HG03135 (cell line): ENCODE data around the gene CBX1.
"Not testable (repeated sequence)": the region's sequence is repeated elsewhere in the genome, so short reads cannot be mapped to it uniquely, and the experiment has no call there.

Experiments
- ATAC-seq: cut with Tn5 transposase; IDR thresholded peaks from one replicate; pipeline ENCODE4 v1.9.1; 2021; ENCODE audit warnings: mild to moderate bottlenecking, moderate library complexity; ENCODE audit not compliant: unreplicated experiment

Gene CBX1

DNA sequence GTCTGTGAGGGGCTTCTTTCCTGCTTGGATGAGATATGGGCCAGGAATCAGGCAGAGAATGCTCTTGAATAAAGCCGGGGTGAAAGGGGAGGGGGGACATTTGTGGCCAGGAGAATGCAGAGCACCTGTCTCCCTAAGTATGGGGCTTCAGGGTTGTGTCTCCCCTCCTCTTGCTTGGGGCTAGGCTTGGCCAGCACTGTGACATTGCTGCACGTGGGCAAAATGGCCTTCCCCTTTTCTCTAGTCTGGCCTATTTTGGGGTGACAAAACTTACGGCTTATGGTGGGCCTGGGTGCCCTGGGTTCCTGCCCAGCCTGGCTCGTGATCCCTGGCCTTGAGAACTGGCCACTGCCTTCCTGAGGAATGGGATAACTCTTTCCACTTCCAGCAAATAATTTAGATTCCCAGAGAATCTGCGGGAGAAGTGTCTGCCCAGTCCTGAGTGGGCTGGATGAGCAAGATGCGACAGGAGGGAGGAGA is 47.5 kb downstream of the CBX1 start:
- no peak for ATAC-seq

DNA sequence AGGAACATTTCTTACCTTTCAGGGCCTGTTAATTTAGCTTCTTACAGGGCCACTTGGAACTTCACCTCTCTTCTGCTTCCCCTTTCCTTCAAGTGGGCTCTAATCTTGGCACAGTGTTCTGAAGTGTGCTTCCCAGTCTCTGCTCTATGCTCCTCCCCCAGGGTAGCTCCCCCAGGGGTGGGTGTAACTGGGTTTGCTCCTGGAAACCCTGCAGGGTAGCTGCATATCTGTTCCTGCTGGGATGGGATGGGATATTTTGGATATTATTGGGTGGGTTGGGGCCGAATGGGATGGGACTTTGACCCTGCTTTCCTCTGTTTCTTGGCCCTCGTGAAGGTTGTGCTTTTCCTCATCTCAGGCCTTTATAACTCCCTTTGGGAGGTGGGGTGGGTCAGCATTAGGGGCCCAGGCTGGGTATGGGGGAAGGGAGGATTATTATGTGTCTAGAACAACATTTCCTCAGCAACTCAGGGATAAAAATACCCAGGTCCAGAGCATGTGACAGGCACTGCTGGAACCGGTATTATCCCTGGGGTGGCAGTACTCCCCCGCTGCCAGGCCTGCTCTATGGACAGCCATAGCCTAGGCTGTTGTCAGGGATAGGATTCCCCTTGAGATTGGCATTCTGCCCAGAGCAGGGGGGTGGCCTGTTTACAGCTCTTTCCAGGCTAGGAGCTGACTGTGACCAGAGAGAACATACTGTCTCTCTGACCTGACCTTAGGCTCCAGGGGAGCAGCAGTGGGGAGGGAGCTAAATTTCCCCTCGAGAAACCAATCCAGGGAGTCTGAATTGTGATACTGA is 48.1 kb downstream of the CBX1 start:
- no peak for ATAC-seq

DNA sequence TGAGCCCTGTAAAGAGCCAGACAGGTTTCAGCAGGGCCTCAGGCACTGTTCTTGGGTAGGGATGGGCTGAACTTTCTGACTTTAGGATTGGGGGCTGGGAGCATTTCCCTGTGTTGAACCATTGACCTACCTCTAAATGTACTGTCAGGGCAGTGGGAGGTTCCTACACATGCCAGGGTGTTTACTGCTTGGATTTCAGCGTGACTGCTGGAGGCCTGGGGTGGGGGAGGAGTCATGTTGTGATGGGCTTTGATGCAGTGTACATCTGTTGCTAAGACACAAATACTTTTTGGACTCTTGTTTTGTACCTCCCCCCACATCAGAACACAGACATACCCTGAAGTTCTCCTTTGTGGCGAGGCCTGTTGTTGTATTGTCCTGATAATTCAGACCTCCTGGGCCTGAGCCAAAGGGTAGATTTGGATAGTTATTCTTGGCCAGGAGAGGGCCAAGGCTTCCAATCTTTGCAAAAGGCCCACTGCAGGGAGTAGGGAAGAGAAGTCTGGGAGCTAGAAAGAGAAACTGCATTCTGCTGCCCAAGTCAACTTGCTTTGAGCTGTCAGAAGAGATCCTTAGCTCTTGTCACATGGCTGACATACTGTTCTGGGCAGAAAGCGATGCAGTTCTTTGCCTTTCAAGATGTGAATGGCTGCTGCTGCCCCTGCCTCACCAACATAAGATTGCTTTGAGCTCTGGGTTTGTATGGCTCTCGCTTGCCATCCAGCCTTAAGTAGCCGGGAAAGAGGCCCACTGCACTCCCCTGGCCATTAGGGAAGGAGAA is 49.4 kb downstream of the CBX1 start:
- ATAC-seq: no peak

DNA sequence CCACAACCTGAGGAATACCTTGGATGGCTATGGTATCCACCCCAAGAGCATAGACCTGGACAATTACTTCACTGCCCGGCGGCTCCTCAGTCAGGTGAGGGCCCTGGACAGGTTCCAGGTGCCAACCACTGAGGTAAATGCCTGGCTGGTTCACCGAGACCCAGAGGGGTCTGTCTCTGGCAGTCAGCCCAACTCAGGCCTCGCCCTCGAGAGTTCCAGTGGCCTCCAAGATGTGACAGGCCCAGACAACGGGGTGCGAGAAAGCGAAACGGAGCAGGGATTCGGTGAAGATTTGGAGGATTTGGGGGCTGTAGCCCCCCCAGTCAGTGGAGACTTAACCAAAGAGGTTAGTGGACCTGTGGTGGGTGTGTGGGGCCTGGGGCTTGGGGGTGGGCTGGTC is 50.0 kb downstream of the CBX1 start:
- no peak for ATAC-seq

DNA sequence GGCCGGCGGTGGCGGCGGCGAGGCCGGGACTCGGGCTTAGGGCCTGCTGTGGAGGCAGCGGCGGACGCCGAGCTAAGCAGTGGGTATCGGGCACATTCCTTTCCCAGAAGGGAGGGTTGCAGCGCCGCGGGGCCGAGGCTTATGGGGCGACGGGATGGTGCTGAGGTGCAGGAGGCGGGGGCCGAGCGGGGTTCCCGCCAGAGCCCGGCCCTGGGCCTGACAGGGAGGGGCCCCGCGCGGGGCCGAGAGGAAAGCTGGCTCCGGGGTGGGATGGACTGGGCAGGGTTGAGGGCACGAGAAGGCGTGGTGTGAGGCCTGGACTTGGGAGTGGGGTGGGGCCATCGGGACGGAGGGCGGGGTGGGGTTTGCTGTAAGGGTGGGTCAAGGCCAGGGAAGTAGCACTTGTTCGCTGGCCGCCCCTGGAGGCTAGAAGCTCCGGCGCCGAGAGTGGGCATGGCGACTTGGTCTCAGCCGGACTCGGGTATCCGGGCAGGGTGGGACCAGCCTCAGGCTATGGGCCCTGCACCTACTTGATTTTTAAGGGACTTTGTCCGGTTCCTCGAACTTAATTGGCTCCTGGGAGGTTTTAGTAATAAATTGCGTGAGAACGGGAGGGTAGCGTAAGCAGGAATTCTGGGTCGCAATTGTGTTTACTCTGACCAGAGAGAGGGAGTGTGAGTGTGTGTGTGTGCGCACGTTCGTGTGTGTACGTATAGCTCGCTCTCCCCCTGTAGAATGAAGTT is 52.7 kb downstream of the CBX1 start:
- ATAC-seq: peak; percentile 35

DNA sequence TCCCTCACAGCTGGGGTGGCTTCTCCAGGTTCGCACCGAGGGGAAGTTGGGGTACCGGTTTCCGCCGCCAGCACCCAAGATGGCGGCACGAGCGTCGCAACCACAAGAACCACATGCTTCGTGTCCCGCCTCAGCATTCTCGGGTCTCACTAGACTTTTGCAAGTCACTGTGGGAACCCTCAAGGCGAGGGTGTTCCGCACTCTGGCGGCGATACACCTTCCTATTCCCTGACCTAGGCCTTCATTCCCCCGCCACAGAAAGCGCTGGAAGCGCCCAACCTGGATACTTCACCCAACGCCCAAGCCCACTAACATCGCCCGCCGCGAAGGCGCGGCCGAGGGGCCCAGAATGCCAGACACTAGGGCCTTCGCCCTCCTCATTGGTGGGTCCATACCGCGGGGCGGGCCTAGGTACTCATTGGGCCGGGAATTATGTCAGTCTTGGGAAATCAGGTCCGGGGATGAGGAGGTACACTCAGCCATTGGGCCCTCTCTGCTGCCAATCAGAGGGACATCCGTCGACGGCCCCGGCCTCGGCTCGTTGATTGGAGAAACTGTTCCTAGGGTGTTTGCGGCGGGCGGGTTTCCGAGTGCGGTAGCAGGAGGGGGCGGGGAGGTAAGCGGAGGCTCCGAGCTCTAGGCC is 53.4 kb downstream of the CBX1 start, which contains the start of gene NFE2L1:
Gene NFE2L1 (plus strand): TSS at position 619 of the 643 bp plus-strand sequence. CDS start 2,760 bp downstream, outside the sequence.
- ATAC-seq: peak; percentile 87

DNA sequence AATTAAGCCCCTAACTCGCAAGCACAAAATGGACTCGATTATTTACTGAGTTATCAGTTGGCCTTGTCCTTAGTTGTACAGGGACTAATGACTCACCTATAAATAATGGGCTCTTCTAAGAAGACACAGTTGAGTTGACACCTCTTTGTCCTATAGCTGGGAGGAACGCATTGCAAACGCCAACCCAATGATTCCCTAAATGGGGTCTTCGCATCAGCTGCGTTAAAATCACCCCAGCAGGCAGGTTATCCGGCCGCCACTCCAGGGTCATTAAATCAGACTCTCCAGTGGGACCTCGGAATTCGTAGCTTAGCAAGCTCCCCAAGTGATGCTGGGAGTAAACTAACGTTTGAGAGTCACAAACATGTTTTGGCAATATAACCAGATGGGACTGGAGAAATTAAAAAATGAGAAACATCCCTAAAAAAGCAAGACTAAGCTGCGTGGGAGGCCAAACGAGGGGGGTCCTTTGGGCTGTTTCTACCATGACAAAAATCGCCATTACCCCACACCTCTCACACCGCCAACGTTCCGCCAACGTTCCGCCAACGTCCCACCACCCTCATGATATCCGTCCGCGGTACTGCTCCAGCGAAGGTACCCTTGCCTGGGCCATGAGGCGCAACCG is 54.1 kb downstream of the CBX1 start:
- ATAC-seq: no peak

DNA sequence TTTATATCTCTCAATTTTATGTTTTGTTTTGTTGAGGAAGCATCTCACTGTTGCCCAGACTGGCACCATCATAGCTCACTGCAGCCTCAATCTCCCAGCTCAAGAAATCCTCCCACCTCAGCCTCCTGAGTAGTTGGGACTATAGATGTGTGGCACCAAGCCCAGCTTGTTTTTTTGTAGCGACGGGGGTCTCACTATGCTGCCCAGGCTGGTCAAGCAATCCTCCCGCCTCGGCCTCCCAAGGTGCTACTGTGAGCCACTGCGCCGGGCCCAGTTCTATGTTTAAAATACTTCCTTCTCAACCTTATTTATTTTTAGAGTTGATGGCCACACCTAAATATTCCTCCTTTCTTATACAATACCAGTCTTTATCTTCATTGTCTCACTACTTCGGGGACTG is 55.0 kb downstream of the CBX1 start:
- ATAC-seq: no peak

DNA sequence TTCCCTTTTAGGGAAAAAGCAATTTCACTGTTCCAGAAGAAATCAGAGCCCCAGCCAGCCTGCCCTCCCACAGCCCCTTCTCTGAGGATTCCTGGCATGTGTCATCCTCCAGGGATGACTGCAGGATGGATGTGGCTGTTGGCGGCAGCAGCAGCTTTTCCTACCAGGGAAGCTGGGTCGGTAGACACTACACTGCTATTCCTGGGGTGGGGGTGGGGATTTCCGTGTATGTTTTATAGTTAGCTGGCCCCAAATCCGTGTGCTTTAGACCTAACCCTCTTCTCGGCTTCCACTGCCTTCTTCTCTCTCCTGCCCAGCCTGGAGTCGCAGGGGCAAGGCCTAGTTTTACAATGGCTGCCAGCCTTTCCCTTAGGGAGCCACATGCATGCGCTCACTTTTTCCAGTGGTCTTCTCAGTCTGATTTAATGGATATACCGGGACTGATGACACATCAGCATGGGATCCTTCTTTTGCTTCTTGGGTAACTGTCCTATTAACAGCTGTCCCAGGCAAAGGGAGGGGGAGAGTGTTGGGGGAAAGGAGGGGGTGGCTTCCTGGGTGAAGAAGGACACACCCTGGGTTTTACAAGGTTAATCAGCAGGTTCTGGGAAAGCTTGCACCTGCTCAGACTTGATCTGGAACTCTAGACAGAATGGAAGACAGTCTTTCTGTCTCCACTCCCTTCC is 55.8 kb downstream of the CBX1 start:
- ATAC-seq: no peak

DNA sequence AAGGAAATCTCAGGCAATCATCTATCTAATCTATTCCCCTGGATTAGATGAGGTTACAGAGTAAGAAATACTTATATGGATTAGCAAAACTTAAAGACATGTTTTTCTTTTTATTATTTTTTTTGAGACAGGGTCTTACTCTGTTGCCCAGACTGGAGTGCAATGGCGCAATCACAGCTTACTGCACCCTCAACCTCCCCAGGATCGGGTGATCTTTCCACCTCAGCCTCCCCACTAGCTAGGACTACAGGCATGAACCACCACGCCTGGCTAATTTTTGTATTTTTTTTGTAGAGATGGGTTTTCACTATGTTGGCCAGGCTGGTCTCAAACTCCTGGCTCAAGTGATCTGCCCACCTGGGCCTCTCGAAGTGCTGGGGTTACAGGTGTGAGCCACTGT is 56.4 kb downstream of the CBX1 start:
- no peak for ATAC-seq

DNA sequence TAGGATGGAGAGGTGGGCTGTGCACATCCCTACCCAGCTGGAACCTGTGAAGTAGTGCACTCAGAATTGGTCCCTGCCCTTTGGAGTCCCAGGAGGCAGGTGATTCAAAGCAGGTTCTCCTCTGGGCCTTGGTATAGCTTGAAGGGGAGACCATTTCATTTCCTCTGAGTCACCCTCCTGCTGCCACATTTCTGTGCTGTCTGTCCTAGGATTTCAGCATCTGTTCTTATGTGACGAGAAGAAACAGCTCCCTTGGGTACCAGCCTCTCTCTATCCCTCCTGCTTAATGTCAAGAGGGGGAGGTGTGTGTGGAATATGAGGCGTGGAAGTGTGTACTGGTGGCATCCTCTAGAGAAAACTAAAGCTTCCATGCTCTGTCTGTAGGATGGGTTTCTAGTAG is 58.1 kb downstream of the CBX1 start:
- no peak for ATAC-seq

DNA sequence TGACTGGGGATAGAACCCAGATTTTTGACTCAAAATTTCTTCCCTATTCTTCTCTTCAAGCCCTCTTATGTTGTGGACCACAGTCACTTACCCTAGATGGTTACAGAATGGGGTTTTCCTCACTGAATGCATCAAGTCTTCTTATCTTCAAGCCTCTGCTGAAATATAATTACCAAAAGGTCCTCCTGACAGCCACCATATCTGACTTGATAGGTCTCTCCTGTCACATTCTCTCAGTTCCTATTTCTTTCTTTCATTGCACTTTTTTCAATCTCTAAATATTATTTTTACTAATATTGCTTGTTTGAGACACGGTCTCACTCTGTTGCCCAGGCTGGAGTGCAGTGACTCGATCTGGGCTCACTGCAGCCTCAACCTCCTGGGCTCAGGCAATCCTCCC is 62.6 kb downstream of the CBX1 start:
- no peak for ATAC-seq

DNA sequence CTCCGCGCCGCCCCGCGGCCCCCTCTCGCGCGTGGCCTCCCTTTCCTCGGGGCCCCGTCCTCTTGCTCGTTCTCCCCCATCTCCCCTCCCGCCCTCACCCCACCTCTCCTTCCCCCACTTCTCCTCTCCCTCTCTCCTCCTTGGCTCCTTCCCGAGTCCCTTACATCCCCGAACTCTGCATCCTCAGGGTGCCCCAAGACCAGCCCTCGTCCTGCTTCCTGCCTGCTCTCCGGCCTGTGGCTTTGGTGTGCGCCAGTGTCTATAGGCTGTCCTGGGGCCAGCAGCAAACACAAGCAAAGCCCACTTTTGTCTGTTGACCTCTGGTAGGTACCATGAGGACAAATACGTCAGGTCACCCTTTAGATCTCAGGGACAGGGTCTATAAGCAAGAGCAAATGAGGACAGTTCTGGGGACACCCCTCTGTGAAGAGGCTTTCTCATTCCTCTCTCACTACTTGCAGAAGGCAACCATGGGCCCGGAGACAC is 63.4 kb downstream of the CBX1 start:
- no peak for ATAC-seq

DNA sequence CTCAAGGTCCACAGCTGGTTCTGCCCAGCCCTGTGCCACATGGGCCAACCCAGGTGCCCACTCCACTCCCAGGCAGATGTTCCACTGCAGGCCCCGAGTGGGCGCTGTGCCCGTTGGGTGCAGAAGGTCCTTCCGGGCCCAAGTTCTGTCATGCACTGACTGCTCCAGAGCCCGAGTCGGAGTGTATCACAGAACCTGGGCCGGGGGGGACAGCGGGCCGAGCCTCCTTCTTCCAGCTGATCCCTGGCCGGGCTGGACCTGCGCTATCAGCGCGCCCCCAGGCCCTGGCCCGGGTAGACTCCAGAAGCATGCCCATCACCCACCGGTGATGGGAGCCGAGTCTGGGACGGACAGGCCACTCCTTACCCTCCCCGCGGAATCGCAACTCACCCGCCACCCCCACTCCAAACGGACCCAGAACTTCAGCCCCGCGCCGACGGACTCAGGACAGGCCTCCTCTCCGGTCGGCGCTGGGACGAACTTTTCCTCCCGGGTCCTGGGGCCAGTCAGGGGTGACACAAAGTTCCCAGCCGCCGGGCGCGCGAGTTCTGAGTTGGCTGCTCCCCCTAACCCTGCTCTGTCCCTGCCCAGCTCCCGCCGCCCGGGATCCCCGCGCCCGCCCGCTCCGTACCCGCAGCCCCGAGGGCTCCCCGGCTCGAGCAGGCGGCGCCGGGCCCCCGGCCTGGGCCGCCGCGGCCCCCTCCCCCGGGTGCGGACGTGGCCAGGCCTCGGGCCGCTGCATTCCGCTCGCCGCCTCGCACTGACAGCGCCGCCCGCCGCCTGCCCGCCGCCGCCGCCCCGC is 64.0 kb downstream of the CBX1 start, which contains the start of gene COPZ2:
Gene COPZ2 (minus strand): TSS at position 762 of the 802 bp plus-strand sequence. CDS start 20 bp downstream, at position 742.
- no peak for ATAC-seq

DNA sequence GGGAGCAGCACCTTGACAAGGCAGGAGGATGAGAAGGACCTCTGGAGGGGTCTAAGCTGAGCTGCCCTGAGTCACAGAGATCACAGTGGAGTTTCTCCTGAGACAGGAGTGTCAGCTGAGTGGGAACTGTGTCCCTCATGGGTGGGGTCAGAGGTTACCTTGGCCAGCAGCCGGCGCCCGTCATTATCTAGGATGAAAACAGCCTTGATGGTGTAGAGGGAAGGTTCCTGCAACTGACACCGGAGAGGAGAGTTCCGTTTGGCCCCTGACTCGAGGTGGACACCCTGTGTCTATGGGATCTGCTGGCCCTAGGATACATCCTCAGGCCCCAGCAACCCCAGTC is 64.6 kb downstream of the CBX1 start:
- ATAC-seq: no peak

DNA sequence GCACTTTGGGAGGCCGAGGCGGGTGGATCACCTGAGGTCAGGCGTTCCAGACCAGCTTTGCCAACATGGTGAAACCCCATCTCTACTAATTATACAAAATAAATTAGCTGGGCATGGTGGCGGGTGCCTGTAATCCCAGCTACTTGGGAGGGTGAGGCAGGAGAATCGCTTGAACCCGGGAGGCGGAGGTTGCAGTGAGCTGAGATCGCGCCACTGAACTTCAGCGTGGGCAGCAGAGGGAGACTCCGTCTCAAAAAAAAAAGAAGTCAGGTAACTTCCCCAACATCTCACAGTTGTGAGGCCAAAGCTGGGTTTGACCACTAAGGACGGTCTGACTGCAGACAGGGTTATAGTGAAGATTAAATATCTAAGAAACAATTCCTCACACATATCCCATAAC is 66.5 kb downstream of the CBX1 start:
- ATAC-seq: not testable (repeated sequence)

DNA sequence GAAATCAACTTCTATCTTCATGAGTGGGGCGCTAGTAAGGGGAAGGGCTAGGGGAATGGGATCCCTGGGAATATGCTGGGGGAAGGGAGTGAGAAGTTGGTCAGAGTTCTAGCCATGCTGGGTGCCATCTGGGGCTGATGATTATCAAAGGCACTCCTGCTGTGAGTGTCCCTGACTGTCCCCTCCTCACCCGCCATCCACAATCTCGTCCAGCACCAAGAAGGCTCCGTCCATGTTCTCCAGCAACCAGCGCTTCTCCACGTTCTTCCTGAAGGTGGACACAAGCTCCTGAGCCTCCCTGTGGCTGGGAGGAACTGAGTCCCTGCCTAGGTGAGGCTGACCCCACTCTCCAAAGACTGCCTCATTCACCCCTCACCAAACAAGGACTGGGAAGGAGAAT is 69.3 kb downstream of the CBX1 start:
- no peak for ATAC-seq

DNA sequence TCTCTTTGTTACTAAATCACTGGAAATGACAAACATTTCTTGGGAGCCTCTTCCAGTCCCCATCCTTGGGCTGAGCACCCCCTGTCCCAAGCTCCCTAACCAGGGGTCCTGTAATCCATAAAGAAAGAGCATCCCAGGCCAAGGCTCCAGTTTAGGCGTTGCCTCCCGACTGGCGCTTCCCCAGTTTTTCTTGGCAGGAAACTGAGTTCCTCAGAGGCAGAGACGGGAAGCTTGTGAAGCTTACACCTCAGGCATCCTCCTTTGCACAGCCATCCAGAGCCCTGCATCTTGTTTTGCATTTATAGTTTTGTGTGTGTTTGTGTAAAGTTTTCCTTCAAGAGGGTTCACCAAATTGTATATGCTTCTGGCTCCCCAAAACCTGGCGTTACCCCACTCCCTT is 70.7 kb downstream of the CBX1 start:
- ATAC-seq: no peak

DNA sequence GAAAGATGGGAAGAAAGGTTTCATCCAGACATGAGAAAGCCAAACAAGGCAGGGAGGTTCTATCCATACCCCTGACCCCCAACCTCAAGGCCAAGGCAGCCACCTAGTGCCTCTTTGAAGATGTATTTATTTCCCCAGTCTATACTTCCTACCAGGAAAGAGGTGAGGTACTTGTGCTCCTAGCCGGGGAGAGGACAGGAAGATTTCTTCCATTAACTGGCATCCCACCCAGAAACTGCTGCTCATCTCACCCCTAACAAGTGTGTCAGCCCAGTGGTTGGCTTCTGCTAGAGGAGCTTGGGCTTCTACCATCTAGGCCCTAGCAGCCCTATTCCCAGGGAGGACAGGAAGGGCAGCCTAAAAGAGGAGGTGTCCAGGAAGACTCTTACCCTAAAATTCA is 72.5 kb downstream of the CBX1 start:
- no peak for ATAC-seq
